M059J (cell line): ENCODE measurements around the gene SPOUT1. TPM values are rescaled to one million over a fixed set of nuclear protein-coding genes. Genes with fewer than 3 reads are reported as not detected.
"Not testable (repeated sequence)": the region's sequence is repeated elsewhere in the genome, so short reads cannot be mapped to it uniquely, and the experiment has no call there.

Experiments
- DNase-seq: peaks from one replicate; pipeline ENCODE4 v3.0.0-alpha.2; 2012; ENCODE audit warnings: low read depth
- total RNA-seq: library from RNA; depleted of rRNA; stranded (reverse); fragments of >200 nt; shearing (Covaris generic); gene quantifications from 2 replicates; pipeline ENCODE4 v1.2.3, GENCODE V29; 2014

Gene SPOUT1
- total RNA-seq, 1 experiment from 2014 or later: 37.2 TPM

DNA sequence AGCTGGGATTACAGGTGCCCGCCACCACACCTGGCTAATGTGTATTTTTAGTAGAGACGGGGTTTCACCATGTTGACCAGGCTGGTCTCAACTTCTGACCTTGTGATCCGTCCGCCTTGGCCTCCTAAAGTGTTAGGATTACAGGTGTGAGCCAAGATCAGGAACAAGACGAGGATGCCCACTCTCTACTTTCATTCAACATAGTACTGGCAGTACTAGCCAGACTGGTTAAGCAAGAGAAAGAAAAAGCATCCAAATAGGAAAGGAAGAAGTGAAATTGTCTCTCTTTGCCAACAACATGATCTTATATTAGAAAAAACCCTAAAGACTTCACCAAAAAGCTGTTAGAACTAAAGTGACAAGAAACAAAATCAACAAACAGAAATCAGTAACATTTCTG lies 18.7 kb downstream of the SPOUT1 start:
- no peak for DNase-seq

- no peak for DNase-seq
These were observed 19.8 kb downstream of the SPOUT1 start for GRCh38 chr9:128809831-128810230.

- no peak for DNase-seq
These were observed 20.5 kb downstream of the SPOUT1 start for GRCh38 chr9:128809036-128809599.

GRCh38 chr9:128808543-128808942 lies 21.1 kb downstream of the SPOUT1 start:
- DNase-seq: no peak

DNA sequence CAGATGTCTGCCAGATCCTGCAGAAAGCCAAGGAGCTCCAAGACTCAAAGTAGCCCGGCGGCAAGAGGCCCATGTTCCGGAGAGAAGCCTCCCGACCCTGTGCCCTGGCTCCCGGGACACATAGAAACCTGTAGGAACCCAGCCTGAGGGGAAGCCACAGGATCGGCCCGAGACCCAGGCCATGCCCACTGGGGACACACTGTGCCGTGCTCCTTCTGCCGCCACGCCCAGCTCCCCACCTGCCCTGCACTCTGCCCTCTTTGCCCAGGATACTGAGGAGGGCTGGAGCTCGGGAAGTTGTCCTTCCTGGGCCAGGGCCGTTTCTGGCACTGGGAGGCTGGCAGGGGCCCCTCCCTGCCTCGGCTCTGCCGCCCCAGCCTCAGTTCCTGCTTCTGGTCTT lies 21.8 kb downstream of the SPOUT1 start:
- DNase-seq: no peak

- DNase-seq: no peak
These were observed 23.9 kb downstream of the SPOUT1 start for GRCh38 chr9:128805661-128806060.

GRCh38 chr9:128802482-128802881 lies 27.1 kb downstream of the SPOUT1 start:
- no peak for DNase-seq

DNA sequence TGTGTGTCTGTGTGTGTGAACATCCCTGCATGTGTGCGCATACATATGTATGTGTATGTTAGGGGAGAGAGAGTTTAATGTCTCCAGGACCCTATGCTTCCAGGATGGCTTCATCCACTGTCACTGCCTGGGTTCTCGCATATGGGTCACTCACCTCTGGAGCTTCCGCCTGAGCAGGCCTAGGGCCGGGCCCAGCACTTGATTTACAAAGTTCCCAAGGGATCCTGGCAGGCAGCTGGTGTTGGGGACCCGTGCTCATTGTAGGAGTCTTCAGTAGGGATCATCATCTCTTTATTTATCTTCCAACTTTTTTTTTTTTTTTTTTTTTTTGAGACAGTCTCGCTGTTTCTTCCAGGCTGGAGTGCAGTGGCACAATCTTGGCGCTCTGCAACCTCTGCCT lies 29.5 kb downstream of the SPOUT1 start:
- DNase-seq: no peak

- DNase-seq: no peak
These were observed 30.7 kb downstream of the SPOUT1 start for GRCh38 chr9:128798896-128799295.

DNA sequence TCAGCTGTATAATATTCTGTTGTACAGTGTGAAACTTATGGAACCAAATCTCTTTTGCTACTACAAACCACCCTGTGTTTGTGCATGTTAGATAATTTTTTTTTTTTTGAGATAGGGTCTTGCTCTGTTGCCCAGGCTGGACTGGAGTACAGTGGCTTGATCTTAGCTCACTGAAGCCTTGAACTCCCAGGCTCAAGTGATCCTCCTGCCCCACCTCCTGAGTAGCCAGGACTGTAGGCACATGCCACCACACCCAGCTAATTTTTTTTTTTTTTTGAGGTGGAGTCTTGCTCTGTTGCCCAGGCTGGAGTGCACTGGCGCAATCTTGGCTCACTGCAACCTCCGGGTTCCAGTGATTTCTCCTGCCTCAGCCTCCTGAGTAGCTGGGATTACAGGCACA lies 34.6 kb downstream of the SPOUT1 start:
- not testable (repeated sequence) for DNase-seq

DNA sequence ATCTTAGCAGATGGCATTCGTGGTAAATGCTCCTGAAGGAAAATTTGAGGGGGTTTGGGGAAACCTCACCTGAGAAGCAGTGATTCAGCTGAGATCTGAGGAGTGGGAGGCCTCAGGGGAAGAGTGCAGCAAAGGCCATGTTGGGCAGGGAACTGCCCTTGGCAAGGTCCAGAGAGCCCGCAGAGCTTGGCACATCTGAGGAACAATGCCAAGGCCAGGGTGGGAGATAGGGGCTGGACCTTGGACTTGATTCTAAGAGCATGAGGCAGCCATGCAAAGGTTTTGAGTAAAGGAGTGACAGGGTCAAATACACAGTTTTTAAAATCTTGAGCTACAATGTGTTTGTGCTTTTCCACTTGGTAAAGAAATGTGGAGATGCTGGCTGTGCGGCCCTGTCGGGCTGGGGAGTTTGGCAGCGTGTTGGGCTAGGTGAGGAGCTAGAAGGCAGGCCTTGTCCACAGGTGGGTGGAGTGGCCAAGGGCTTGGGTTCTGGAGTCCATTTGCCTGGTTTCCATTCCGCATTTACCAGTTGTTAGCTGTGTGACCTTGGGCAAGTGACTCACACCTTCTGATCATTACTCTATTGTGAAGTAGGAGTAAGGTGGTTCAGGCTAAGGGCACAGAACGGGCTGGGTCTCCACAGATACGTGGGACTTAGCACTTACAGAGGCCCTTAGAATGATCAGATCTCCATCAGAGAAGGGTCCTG lies 36.5 kb downstream of the SPOUT1 start:
- no peak for DNase-seq

DNA sequence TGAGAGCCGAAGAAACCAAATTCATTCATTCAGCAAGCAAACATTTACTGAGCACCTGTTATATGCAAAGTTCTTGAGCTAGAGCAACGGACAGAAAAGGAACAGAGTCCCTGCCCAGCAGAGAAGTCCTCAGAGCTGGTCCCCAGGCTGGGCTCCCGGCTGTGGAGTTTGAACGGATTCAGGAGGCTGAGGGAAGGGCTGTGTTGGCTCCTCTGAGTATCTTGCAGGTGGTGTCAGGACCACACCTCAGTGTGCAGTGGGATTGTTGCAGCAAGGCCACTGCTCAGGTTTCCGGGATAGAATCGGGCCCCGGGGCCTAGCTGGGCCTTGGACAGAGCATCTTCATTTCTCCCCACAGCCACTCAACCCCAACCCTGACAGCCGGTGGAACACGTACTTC lies 37.5 kb downstream of the SPOUT1 start:
- no peak for DNase-seq

DNA sequence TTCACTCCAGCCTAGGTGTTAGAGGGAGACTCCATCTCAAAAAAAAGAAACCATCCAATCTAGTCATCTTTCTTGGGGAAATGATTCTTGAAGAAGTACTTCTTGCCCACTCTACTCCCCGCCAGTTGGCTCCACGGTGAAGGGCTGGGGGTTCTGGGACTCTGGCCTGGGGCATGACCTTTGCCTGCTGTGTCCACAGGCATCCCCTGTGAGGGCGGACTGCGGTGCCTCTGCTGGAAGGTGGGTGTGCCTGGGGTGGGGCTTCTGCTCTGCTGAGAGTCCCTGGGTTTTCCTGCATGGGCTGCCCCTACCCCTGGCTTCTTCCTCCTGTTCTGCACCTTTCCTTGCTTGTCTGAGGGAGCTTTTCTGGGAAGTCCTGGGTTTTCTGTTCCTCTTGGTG lies 39.1 kb downstream of the SPOUT1 start:
- DNase-seq: no peak

DNA sequence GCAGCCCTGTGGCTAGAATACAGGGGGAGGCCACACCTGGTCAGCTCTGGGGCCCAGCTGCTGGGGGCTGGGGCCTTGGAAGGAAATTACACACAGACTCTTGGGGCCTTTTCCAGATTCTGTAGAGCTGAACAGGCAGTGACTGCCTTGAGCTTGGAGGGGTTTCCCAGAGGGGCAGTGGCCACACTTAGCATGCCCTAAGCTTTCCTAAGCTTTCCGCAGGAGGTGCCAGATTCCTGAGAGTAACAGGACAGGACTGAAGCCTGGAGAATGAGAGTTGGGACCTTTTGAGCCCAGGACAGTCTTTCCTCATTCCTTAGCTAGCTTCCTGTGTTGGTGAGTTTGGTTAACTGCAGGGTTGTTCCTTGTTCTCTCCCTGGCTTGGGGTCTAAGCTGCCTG lies 41.1 kb downstream of the SPOUT1 start:
- DNase-seq: no peak

DNA sequence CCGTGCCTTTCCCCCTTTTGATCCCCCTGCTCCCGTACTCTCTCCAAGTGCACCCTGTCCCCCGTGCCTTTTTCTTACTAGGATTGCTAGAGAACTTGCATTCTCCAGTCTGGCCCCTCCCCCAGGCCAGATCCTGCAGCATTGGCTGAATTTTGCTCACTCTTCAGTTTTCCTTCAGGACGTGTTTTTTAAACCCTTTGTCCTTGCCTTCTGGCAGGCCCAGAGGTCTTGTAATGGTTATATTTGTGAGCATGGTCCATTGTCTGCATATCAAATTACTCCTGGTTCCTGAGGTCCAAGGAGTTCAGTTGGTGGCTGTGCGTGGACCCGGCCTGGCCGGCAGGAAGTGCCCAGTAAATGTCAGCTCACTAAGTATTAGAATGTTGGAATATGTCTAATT lies 41.9 kb downstream of the SPOUT1 start:
- DNase-seq: peak; percentile 13

- peak; percentile 78 for DNase-seq
These were observed 42.7 kb downstream of the SPOUT1 start, which contains the start of gene TBC1D13 for GRCh38 chr9:128786681-128787601. TBC1D13 (plus strand) TSS chr9:128787253; CDS start chr9:128787354, 101 bp downstream.

GRCh38 chr9:128785427-128785826 lies 44.2 kb downstream of the SPOUT1 start:
- DNase-seq: no peak

- no peak for DNase-seq
These were observed 46.9 kb downstream of the SPOUT1 start for GRCh38 chr9:128782669-128783068.

GRCh38 chr9:128781187-128782070 lies 48.2 kb downstream of the SPOUT1 start:
- no peak for DNase-seq

- DNase-seq: not testable (repeated sequence)
These were observed 49.5 kb downstream of the SPOUT1 start for GRCh38 chr9:128780093-128780492.

DNA sequence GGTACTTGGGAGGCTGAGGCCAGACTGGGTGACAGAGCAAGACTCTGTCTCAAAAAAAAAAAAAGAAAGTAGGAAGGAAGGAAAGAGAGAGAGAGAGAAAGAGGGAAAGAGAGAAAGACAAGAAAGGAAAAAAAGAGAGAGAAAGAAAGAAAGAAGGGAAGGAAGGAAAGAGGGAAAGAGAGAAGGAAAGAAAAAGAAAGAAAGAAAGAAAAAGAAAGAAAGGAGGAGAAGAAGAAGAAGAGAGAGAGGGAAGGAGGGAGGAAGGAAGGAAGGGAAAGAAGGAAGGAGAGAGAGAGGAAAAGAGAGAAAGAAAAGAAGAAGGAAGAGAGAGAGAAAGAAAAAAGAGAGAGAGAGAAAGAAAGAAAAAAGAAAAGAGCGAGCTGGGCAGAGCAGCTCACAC lies 54.8 kb downstream of the SPOUT1 start:
- DNase-seq: no peak

GRCh38 chr9:128773049-128773448 lies 56.5 kb downstream of the SPOUT1 start:
- no peak for DNase-seq
